Osteocyte (in vitro differentiated cells): Measurements from ENCODE around the gene ZNF19. TPM values are rescaled to one million over a fixed set of nuclear protein-coding genes. Genes with fewer than 3 reads are reported as not detected.

Source experiments
- DNase-seq: peaks from one replicate; pipeline ENCODE4 v3.0.0; 2021; ENCODE audit warnings: mixed read lengths; ENCODE audit not compliant: unreplicated experiment; ENCODE audit errors: extremely low spot score
- H3K27ac Mint-ChIP-seq: one replicate; pipeline ENCODE4 v1.8.0; 2021; ENCODE audit warnings: mild to moderate bottlenecking, mixed read lengths; ENCODE audit not compliant: unreplicated experiment
- H3K27me3 Mint-ChIP-seq: one replicate; pipeline ENCODE4 v1.8.0; 2021; ENCODE audit warnings: mixed read lengths; ENCODE audit not compliant: unreplicated experiment
- H3K36me3 Mint-ChIP-seq: one replicate; pipeline ENCODE4 v1.8.0; 2021; ENCODE audit warnings: mixed read lengths; ENCODE audit not compliant: unreplicated experiment
- H3K4me1 Mint-ChIP-seq: one replicate; pipeline ENCODE4 v1.8.0; 2021; ENCODE audit warnings: mixed read lengths; ENCODE audit not compliant: unreplicated experiment
- H3K4me3 Mint-ChIP-seq: one replicate; pipeline ENCODE4 v1.8.0; 2021; ENCODE audit warnings: mild to moderate bottlenecking, moderate library complexity, mixed read lengths; ENCODE audit not compliant: unreplicated experiment
- H3K9me3 Mint-ChIP-seq: one replicate; pipeline ENCODE4 v1.8.0; 2021; ENCODE audit warnings: mixed read lengths; ENCODE audit not compliant: unreplicated experiment
- total RNA-seq: library from RNA; stranded (reverse); gene quantifications from 2 replicates; pipeline ENCODE4 v1.2.1, GENCODE V29; 2021
- TF ChIP-seq, protein P1 (sequence below): fragments of 200-600 bp; sonication (generic); IDR thresholded peaks from 2 replicates; pipeline ENCODE4 v1.5.0; 2021; ENCODE audit warnings: antibody characterized with exemption, mild to moderate bottlenecking, moderate library complexity

Gene ZNF19
- total RNA-seq, 1 donor from 2014 or later, result 5.8 TPM

DNA sequence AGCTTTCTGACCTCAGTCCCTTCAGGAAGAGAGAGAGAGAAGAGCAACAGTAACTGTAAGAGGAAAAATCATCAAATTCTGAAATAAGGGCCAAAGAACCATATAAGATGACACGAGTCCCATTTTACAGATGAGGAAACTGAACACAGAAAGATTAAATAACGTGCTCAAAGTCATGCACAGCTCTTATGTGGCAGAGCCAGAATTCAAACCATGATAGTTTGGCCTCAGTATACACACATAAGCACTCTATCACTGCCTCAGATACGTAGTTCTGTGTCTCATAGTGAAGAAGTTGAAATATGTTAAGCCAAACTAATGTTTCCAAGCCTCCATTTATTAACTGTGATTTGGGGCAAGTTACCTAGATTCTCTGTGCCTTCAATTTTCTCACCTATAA is 1.9 kb upstream of the ZNF19 start:
- H3K27me3 Mint-ChIP-seq, result peaks cover 23% of the 10 kb centered on the region
- no peaks in the 10 kb centered on the region for H3K36me3 Mint-ChIP-seq

DNA sequence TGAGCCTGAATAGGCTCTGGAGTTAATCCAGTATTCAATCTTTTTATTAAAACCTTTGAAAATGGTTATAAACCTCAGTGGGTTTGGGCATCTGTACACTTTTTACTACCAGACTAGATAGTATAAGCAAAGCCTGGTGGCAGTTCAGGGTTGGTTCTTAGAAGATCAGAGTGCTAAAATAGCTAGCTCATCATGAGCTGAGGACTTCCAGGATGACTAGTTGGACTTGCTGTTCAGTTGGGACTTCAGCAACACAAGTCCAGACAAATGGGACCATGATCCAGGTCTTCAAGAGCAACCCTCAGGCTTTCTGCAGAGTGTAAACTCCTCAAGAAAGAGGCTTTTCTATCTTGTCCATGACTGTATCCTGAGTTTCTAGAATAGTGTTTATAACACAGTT is 1.2 kb upstream of the ZNF19 start:
- H3K36me3 Mint-ChIP-seq, result no peaks in the 10 kb centered on the region
- H3K9me3 Mint-ChIP-seq, result no peaks in the 10 kb centered on the region
- H3K4me3 Mint-ChIP-seq, result no peak overlapping the region
- H3K4me1 Mint-ChIP-seq, result no peaks in the 10 kb centered on the region
- peaks cover 23% of the 10 kb centered on the region for H3K27me3 Mint-ChIP-seq
- no peak overlapping the region for H3K27ac Mint-ChIP-seq
- TF ChIP-seq, protein P1, sequence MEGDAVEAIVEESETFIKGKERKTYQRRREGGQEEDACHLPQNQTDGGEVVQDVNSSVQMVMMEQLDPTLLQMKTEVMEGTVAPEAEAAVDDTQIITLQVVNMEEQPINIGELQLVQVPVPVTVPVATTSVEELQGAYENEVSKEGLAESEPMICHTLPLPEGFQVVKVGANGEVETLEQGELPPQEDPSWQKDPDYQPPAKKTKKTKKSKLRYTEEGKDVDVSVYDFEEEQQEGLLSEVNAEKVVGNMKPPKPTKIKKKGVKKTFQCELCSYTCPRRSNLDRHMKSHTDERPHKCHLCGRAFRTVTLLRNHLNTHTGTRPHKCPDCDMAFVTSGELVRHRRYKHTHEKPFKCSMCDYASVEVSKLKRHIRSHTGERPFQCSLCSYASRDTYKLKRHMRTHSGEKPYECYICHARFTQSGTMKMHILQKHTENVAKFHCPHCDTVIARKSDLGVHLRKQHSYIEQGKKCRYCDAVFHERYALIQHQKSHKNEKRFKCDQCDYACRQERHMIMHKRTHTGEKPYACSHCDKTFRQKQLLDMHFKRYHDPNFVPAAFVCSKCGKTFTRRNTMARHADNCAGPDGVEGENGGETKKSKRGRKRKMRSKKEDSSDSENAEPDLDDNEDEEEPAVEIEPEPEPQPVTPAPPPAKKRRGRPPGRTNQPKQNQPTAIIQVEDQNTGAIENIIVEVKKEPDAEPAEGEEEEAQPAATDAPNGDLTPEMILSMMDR, result no peak
- DNase-seq, result no peak

More for the DNA sequence above, 1.9 kb upstream of the ZNF19 start:
- Mint-ChIP-seq H3K4me3 (no peak overlapping the region), H3K4me1 (no peaks in the 10 kb centered on the region), H3K9me3 (no peaks in the 10 kb centered on the region), H3K27ac (no peak overlapping the region)
- TF ChIP-seq, protein P1, result no peak
- no peak for DNase-seq

DNA sequence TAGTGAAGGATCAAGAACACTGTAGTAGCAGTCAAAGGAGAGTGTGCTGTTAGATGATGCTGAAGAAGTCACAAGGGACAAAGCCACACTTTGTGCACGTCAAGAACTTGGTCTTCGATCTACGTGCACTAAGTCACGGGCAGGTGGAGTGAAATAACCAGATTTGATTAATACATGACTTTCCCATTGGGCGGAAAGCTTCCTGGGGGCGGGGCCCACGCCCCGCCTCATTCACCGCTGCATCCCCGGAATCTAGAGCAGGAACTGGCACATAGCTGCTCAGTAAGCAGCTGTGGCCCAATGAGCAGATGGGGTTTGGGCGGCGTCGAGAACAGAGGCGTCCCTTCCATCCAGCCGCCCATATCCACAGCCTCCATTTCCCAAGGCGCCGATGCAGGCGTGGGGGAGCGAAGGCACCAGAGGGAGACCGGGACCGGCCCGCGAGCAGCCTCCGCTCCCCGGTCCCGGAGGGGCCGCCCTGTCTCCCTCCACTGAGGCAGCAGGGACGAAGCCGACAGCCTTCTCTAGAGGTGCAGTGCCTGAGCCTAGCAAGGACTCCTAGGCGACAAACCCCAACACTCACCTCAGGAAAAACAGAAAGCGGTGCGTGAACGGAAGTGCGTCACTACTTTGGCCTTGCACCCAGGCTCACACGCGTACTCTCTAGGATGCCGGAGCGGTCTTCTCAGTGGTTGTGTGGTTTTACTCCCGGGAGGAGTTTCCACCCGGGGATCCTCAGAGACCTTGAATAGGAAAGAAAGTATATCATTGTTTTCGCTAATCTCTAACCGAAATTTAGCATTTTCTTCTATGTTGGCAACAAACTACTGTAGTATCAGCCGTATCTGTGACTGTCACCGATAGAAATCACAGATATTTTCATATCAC is 4.9 kb downstream of the ZNF19 start:
- TF ChIP-seq, protein P1, result no peak
- Mint-ChIP-seq H3K4me3 (peak overlapping the region; percentile 83), H3K9me3 (no peaks in the 10 kb centered on the region), H3K36me3 (no peaks in the 10 kb centered on the region), H3K27me3 (peaks cover 8% of the 10 kb centered on the region), H3K27ac (peak overlapping the region; percentile 88), H3K4me1 (peaks cover 14% of the 10 kb centered on the region)
- DNase-seq, result peak; percentile 88

DNA sequence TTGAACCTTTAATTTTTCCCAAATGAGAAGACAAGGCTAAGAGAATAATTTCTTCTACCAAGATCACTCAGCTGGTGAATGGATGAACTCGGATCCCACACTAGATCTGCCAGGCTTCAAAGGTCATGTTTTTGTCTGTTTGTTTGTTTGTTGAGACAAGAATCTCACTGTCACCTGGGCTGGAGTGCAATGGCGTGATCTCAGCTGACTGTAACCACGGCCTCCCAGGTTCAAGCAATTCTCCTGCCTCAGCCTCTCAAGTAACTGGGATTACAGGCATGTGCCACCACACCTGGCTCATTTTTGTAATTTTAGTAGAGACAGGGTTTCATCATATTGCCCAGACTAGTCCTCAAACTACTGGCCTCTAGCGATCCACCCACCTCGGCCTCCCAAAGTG is 6.6 kb downstream of the ZNF19 start:
- H3K36me3 Mint-ChIP-seq, result peaks cover 9% of the 10 kb centered on the region
- H3K4me1 Mint-ChIP-seq, result peaks cover 14% of the 10 kb centered on the region
- H3K9me3 Mint-ChIP-seq, result no peaks in the 10 kb centered on the region
- DNase-seq, result no peak
- TF ChIP-seq, protein P1, result no peak
- no peak overlapping the region for H3K4me3 Mint-ChIP-seq
- H3K27ac Mint-ChIP-seq, result no peak overlapping the region
- peaks cover 5% of the 10 kb centered on the region for H3K27me3 Mint-ChIP-seq

DNA sequence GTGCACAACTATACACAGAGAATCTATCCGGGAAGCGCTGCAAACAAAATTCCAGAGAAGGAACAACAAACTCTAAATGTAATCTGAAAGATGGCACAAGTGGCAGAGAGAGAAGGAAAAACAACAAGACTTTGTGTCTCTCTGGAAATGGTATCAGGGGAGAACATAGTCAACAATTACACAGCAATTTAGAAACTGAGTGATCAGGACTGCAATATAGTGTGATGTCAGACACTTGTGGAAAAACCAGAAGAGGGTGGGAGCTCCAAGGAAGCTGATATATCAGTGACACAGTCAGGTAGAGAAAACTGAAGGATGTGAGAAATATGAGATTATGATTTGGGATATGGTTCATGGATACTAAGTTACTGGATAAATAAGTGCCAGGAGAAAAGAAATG is 8.2 kb downstream of the ZNF19 start:
- H3K36me3 Mint-ChIP-seq, result peaks cover 21% of the 10 kb centered on the region
- DNase-seq, result no peak
- no peak overlapping the region for H3K27ac Mint-ChIP-seq

More for the DNA sequence above, 8.2 kb downstream of the ZNF19 start:
- Mint-ChIP-seq H3K9me3 (peaks cover 2% of the 10 kb centered on the region), H3K4me3 (no peak overlapping the region), H3K27me3 (no peaks in the 10 kb centered on the region), H3K4me1 (peaks cover 14% of the 10 kb centered on the region)
- TF ChIP-seq, protein P1, result no peak
